Measurements from ENCODE around the gene RNF7. TPM values are rescaled to one million over a fixed set of nuclear protein-coding genes. Genes with fewer than 3 reads are reported as not detected.

Gene RNF7
- total and polyA plus RNA-seq, 8 donors = 88.1 to 107 (median 94.4) TPM

DNA sequence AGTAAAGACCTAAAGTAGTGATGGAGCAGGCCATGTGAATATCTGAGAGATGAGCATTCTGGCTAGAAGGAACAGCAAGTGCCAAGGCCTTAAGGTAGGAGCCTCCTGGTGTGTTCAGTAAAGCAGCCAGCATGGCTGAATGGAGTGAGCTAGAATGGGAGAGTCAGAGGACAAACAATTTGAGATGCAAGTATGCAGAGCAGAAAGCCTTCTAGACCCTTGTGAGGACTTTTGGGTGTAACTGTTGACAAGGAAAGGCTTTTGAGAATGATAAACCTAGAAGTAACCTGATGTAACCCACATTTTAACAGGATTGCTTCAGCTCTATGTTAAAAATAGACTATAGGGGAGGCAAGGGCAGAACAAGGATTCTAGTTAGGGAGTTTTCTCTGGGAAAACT is 14.8 kb upstream of the RNF7 start:
- no peaks in the 10 kb centered on the region for H3K27me3 ChIP-seq
- DNase-seq = no peak
- no peak overlapping the region for H3K27ac ChIP-seq
- no peaks in the 10 kb centered on the region for H3K4me1 ChIP-seq
- intact Hi-C loops (cut with DNase I) = no loop called here
- TF ChIP-seq, protein P1, sequence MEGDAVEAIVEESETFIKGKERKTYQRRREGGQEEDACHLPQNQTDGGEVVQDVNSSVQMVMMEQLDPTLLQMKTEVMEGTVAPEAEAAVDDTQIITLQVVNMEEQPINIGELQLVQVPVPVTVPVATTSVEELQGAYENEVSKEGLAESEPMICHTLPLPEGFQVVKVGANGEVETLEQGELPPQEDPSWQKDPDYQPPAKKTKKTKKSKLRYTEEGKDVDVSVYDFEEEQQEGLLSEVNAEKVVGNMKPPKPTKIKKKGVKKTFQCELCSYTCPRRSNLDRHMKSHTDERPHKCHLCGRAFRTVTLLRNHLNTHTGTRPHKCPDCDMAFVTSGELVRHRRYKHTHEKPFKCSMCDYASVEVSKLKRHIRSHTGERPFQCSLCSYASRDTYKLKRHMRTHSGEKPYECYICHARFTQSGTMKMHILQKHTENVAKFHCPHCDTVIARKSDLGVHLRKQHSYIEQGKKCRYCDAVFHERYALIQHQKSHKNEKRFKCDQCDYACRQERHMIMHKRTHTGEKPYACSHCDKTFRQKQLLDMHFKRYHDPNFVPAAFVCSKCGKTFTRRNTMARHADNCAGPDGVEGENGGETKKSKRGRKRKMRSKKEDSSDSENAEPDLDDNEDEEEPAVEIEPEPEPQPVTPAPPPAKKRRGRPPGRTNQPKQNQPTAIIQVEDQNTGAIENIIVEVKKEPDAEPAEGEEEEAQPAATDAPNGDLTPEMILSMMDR (IDR thresholded peaks at IDR 0.05) = no peak
- no peaks in the 10 kb centered on the region for H3K9me3 ChIP-seq
- ATAC-seq = no peak
- H3K36me3 ChIP-seq = no peaks in the 10 kb centered on the region
- H3K4me3 ChIP-seq = no peak overlapping the region

DNA sequence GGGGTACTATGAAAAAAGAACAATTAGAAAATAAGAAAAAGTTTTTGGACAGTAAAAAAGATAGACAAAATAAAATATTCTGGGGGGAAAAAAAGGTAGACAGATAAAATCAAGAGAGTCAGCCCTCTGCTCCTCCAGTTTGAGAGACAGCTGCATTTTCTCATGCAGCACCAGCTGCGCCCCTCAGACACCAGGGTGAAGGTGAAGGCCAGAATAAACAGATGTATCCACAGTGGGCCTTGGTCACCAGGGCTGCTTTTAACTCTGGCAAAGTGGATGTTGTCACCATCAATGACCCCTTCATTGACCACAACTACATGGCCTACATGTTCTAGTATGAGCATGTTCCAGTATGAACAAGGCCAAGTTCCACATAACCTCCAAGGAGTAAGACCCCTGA is 13.9 kb upstream of the RNF7 start:
- no peak for DNase-seq
- TF ChIP-seq, protein P1 (IDR thresholded peaks at IDR 0.05) = no peak
- ATAC-seq = no peak
- H3K36me3 ChIP-seq = no peaks in the 10 kb centered on the region
- H3K27me3 ChIP-seq = no peaks in the 10 kb centered on the region
- no peak overlapping the region for H3K27ac ChIP-seq
- no peaks in the 10 kb centered on the region for H3K9me3 ChIP-seq
- intact Hi-C loops (cut with DNase I) = no loop called here
- no peaks in the 10 kb centered on the region for H3K4me1 ChIP-seq
- H3K4me3 ChIP-seq = no peak overlapping the region

DNA sequence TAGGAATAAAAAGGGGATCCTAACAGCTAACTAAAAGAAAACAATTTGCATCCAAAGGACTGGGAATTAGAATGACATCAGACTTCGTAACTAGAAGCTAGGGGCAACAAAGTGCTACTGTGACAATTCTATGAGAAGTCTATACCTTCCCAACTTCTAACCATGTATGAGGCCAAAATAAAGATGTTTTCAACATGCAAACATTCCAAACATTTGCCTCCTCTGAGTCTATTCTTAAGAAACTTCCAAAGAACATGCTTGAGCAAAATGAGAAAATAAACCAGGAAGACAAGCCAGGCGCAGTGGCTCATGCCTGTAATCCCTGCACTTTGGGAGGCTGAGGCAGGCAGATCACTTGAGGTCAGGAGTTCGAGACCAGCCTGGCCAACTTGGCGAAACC is 13.1 kb upstream of the RNF7 start:
- no peak overlapping the region for H3K4me3 ChIP-seq
- H3K9me3 ChIP-seq = no peaks in the 10 kb centered on the region
- H3K36me3 ChIP-seq = no peaks in the 10 kb centered on the region
- H3K27ac ChIP-seq = no peak overlapping the region
- DNase-seq (no peak), ATAC-seq (no peak)
- intact Hi-C loops (cut with DNase I) = no loop called here
- H3K27me3 ChIP-seq = no peaks in the 10 kb centered on the region
- TF ChIP-seq, protein P1 (IDR thresholded peaks at IDR 0.05) = no peak
- H3K4me1 ChIP-seq = no peaks in the 10 kb centered on the region

DNA sequence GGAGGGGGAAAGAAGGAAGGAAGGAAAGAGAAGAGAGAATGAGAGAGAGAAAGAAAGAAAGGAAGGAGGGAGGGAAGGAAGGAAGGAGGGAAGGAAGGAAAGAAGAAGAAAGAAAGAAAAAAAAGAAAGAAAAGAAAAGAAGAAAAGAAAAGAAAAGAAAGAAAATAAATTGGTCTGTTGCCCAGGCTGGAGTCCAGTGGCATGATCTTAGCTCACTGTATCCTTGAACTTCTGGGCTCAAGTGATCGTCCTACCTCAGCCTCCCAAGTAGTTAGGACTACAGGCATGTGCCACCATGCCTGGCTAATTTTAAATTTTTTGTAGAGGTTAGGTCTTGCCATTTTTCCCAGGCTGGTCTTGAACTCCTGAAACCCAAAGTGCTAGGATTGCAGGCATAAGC is 11.6 kb upstream of the RNF7 start:
- ATAC-seq (no peak), DNase-seq (no peak)
- Histone ChIP-seq H3K4me3 (no peak overlapping the region), H3K9me3 (no peaks in the 10 kb centered on the region), H3K27me3 (no peaks in the 10 kb centered on the region), H3K4me1 (no peaks in the 10 kb centered on the region), H3K27ac (no peak overlapping the region), H3K36me3 (no peaks in the 10 kb centered on the region)
- intact Hi-C loops (cut with DNase I) = no loop called here
- TF ChIP-seq, protein P1 (IDR thresholded peaks at IDR 0.05) = no peak

DNA sequence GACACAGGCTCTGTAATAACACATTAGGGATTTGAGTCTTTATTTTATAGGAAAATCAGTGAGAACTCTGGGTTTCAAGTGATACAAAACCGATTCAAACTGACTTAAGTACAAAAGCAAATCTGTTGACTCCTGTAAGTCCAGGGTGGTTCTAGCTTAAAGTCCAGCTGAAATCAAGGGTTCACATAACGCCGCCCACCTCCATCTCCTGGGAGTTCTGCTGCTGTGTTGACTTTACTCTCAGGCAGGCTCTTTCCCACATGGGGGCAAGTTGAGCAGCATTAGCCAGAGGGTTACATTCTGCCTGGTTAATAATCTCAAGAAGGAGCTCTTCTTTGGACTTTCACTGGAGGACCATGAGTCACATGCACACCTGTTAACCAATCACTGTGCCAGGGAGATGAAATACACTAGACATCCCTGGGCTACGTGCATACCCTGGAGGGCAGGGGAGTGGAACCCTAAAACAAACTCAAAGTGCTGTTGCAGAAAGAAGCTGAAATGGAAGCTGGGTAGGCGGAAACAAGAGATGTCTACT is 9.7 kb upstream of the RNF7 start:
- H3K9me3 ChIP-seq = no peaks in the 10 kb centered on the region
- intact Hi-C loops (cut with DNase I) = no loop called here
- H3K36me3 ChIP-seq = no peaks in the 10 kb centered on the region
- ATAC-seq (peak; percentile 27), DNase-seq (no peak)
- H3K4me1 ChIP-seq = no peaks in the 10 kb centered on the region
- TF ChIP-seq, protein P1 (IDR thresholded peaks at IDR 0.05) = no peak
- no peak overlapping the region for H3K4me3 ChIP-seq
- no peak overlapping the region for H3K27ac ChIP-seq
- H3K27me3 ChIP-seq = no peaks in the 10 kb centered on the region
